ENCODE results near the gene HSBP1.

Gene HSBP1

GRCh38 chr16:83842291-83842690 is 34.5 kb downstream of the HSBP1 start:
- DNase-seq, result no peak

GRCh38 chr16:83842756-83843507 is 35.2 kb downstream of the HSBP1 start:
- peak; percentile 34 for DNase-seq

GRCh38 chr16:83843657-83844056 is 35.9 kb downstream of the HSBP1 start:
- DNase-seq, result no peak

GRCh38 chr16:83845263-83845662 is 37.5 kb downstream of the HSBP1 start:
- no peak for DNase-seq

GRCh38 chr16:83847371-83848225 is 39.8 kb downstream of the HSBP1 start:
- DNase-seq, result peak; percentile 90

GRCh38 chr16:83849421-83849820 is 41.6 kb downstream of the HSBP1 start:
- peak; percentile 58 for DNase-seq

- DNase-seq, result no peak
Observed at GRCh38 chr16:83850947-83851346, 43.2 kb downstream of the HSBP1 start.

GRCh38 chr16:83851473-83851872 is 43.7 kb downstream of the HSBP1 start:
- DNase-seq, result peak; percentile 0

GRCh38 chr16:83852774-83853173 is 45.0 kb downstream of the HSBP1 start:
- DNase-seq, result peak; percentile 23

- DNase-seq, result no peak
Observed at GRCh38 chr16:83853834-83854233, 46.1 kb downstream of the HSBP1 start.

GRCh38 chr16:83854420-83854819 is 46.6 kb downstream of the HSBP1 start:
- DNase-seq, result peak; percentile 85

GRCh38 chr16:83856792-83857191 is 49.0 kb downstream of the HSBP1 start:
- peak; percentile 85 for DNase-seq

- DNase-seq, result no peak
Observed at GRCh38 chr16:83859265-83859664, 51.5 kb downstream of the HSBP1 start.

- DNase-seq, result no peak
Observed at GRCh38 chr16:83862661-83863060, 54.9 kb downstream of the HSBP1 start.

GRCh38 chr16:83863682-83864081 is 55.9 kb downstream of the HSBP1 start:
- DNase-seq, result no peak

Measured in NCI-H146 (cell line).